GM19395 (cell line): ENCODE measurements around the gene MRPL51.
"Not testable (repeated sequence)": the region's sequence is repeated elsewhere in the genome, so short reads cannot be mapped to it uniquely, and the experiment has no call there.

Source experiments
- ATAC-seq: cut with Tn5 transposase; IDR thresholded peaks from one replicate; pipeline ENCODE4 v1.9.1; 2021; ENCODE audit warnings: mild to moderate bottlenecking, moderate library complexity; ENCODE audit not compliant: unreplicated experiment

Gene MRPL51

GRCh38 chr12:6489449-6489848 lies 3.6 kb downstream of the MRPL51 start:
- no peak for ATAC-seq

GRCh38 chr12:6488240-6488639 lies 4.8 kb downstream of the MRPL51 start:
- no peak for ATAC-seq

GRCh38 chr12:6478416-6478815 lies 14.6 kb downstream of the MRPL51 start:
- no peak for ATAC-seq

GRCh38 chr12:6477601-6478377 lies 15.3 kb downstream of the MRPL51 start:
- ATAC-seq, result not testable (repeated sequence)

GRCh38 chr12:6476489-6476888 lies 16.6 kb downstream of the MRPL51 start:
- no peak for ATAC-seq

- ATAC-seq, result not testable (repeated sequence)
Observed at GRCh38 chr12:6475233-6475975, 17.7 kb downstream of the MRPL51 start.

- ATAC-seq, result no peak
Observed at GRCh38 chr12:6472491-6472890, 20.6 kb downstream of the MRPL51 start.

- no peak for ATAC-seq
Observed at GRCh38 chr12:6471989-6472360, 21.1 kb downstream of the MRPL51 start.

- peak; percentile 91 for ATAC-seq
Observed at GRCh38 chr12:6470375-6471163, 22.5 kb downstream of the MRPL51 start, which contains the start of gene VAMP1. TSS of gene VAMP1 (minus strand) at chr12:6470677. CDS start at chr12:6470531, 146 bp downstream.

- no peak for ATAC-seq
Observed at GRCh38 chr12:6469609-6470374, 23.3 kb downstream of the MRPL51 start.

GRCh38 chr12:6469092-6469491 lies 24.0 kb downstream of the MRPL51 start:
- ATAC-seq, result no peak

GRCh38 chr12:6468283-6468575 lies 24.8 kb downstream of the MRPL51 start:
- ATAC-seq, result no peak

GRCh38 chr12:6467571-6468282 lies 25.3 kb downstream of the MRPL51 start:
- not testable (repeated sequence) for ATAC-seq

GRCh38 chr12:6466751-6467150 lies 26.3 kb downstream of the MRPL51 start:
- ATAC-seq, result not testable (repeated sequence)

- no peak for ATAC-seq
Observed at GRCh38 chr12:6466184-6466573, 26.9 kb downstream of the MRPL51 start.

GRCh38 chr12:6465467-6466183 lies 27.4 kb downstream of the MRPL51 start:
- ATAC-seq, result no peak

GRCh38 chr12:6464531-6464930 lies 28.5 kb downstream of the MRPL51 start:
- no peak for ATAC-seq

GRCh38 chr12:6463858-6464257 lies 29.2 kb downstream of the MRPL51 start:
- no peak for ATAC-seq

GRCh38 chr12:6463216-6463615 lies 29.8 kb downstream of the MRPL51 start:
- ATAC-seq, result no peak
